GM21526 (cell line): ENCODE measurements around the gene THOC7.

ENCODE experiments used
- ATAC-seq: cut with Tn5 transposase; IDR thresholded peaks from one replicate; pipeline ENCODE4 v1.9.1; 2021; ENCODE audit warnings: moderate library complexity; ENCODE audit not compliant: unreplicated experiment, low FRiP score

THOC7 gene

GRCh38 chr3:63880653-63881052 lies 17.0 kb upstream of the THOC7 start:
- no peak for ATAC-seq

GRCh38 chr3:63878394-63879060 lies 14.9 kb upstream of the THOC7 start:
- ATAC-seq, result no peak

- ATAC-seq, result no peak
Measured at GRCh38 chr3:63877737-63878393, 14.3 kb upstream of the THOC7 start.

DNA sequence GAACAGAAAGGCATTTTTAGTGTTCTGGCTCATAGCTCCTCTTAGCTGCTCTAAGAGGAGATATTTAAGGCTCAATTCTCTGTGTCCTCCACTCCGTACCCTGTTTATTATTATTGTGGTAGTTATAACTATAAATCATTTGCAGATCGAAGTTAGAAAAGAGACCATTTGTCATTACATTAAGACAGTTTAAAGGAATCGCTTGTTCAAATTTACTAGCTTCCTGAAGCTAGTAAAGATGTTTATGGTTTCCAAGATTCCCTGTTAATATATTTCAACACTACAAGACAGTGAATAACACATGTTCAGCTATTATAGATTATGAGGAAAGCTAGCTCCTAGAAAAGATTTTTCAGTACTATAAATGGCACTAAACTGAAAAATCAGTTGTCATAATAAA lies 12.7 kb upstream of the THOC7 start:
- ATAC-seq, result no peak

GRCh38 chr3:63875510-63875909 lies 11.9 kb upstream of the THOC7 start:
- ATAC-seq, result no peak

- ATAC-seq, result no peak
Measured at GRCh38 chr3:63874769-63875168, 11.2 kb upstream of the THOC7 start.

DNA sequence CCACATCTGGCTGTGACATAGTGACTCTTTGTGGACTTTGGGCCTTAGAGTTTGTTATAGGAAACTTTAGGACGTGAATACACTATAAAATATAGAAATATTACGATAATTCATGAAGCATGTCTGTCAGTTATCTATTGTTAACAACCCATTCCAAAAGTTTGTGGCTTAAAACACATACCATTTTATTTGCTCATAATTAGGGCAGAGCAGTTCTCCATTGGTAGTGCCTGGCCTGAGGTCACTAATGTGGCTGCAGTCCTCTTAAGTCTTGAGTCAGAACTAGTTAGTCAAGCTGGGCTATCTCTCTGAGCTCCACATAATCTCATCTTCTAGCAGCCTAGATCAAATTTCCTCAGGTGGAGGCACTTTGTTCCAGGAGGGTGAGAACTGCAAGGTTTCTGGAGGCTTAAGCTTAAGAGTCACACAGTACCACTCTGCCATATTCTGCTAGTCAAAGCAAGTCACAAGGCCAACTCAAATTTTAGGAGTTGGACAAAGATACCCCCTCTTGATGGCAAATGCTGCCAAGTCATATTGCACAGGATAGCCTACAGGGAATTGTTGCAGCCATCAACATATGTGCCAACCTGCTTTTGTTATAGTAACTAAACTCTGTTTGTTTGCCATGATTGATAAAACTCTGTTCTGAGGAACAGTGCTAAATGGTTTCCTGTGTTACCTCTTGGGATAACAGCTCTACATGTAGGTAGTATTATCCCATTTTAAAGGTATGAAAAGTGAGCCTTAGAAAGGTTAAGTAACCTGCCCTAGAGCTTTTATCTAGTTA lies 8.7 kb upstream of the THOC7 start:
- ATAC-seq, result no peak

DNA sequence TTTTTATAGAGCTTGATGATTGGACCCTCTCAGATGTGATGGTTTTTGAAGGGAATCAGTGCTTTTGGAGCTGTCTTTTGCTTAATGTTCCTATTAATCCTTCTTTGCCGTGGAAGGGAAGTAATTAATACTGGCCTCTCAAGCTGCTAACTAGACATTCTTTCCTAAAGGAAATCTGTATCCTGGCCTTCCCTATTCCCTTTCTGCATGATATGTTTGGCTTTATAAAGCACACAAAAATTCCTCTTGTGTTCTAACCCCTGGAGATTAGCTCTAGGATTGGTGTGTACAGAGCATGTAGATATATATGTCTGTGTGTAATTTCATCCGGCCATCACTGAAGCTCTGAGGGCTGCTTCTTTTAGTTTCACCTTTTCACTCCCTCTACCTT lies 7.0 kb upstream of the THOC7 start:
- no peak for ATAC-seq

- ATAC-seq, result no peak
Measured at GRCh38 chr3:63869940-63870614, 6.5 kb upstream of the THOC7 start.

DNA sequence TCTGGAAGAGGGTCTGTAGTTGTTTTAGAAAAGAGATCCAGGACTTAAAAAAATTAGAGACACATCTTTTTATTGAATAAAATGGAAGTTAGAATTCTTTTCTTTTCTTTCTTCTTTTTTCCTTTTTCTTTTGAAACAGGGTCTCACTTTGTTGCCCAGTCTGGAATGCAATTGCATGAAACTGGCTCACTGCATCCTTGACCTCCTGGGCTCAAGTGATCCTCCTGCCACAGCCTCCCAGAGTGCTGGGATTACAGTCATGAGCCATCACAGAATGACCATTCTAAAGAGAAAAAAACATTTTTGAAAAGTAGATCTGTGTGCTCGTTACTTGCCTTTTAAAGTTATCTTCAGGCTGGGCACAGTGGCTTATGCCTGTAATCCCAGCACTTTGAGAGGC lies 3.6 kb upstream of the THOC7 start:
- no peak for ATAC-seq

- no peak for ATAC-seq
Measured at GRCh38 chr3:63864965-63865327, 1.3 kb upstream of the THOC7 start.

GRCh38 chr3:63864008-63864964 lies 681 bp upstream of the THOC7 start:
- peak; percentile 39 for ATAC-seq

- ATAC-seq, result peak; percentile 2
Measured at GRCh38 chr3:63862804-63863149, 828 bp downstream of the THOC7 start.

GRCh38 chr3:63861306-63861705 lies 2.3 kb downstream of the THOC7 start:
- ATAC-seq, result no peak

- no peak for ATAC-seq
Measured at GRCh38 chr3:63860776-63861175, 2.8 kb downstream of the THOC7 start.

- ATAC-seq, result no peak
Measured at GRCh38 chr3:63857311-63857710, 6.3 kb downstream of the THOC7 start.

DNA sequence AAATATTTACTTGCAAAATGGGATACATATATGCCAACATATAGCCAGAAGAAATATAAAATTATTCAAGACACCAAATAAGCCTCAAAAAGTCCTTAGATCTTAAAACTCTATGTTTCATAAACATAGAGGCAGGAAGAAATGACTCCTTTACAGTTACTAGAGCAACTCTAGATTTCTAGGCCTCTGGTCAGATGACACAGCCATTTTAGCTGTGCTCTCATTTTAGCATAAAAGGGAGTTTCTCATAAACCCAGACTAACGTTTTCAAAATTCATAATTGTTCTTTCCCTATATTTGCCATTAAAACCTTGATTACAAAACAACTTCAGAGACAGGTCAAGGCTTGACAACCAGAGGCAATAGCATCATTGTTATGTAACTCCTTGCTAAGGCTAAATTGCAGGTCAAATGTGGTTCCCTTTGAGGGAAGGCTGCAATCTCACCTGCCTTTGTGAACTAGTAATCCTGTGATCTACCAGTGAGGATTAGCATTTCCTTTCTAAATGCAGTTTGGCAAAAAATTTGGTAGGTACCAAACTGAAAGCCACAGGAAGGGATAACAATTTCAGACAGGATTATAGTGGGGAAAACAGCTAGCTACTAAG lies 8.2 kb downstream of the THOC7 start:
- no peak for ATAC-seq

- no peak for ATAC-seq
Measured at GRCh38 chr3:63853106-63853505, 10.5 kb downstream of the THOC7 start.

DNA sequence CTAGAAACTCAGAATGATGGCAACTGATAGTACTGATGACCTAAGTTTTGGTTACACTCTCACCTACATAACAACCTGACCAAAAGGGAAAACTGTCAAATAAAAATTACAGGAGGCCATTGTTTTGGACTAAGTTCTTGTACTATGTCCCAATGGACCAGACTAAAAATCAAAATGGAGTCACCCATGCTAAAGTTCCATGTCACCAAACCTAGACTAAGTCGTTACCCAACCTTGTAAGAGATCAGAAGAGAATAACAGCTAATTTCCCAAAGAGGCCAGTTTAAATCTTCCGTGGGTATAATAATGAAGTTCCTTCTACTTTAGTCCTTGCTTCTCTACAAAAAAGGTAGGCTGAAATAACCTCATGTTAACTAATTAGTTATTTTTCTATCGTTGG lies 12.3 kb downstream of the THOC7 start:
- ATAC-seq, result no peak

GRCh38 chr3:63849175-63849574 lies 14.4 kb downstream of the THOC7 start:
- no peak for ATAC-seq
